Activated naive CD4-positive, alpha-beta T cell treated with anti-CD3 and anti-CD28 coated beads, Interleukin-2, amount 50 U/mL, for 24 hours (primary cell): ENCODE results near the gene UBE3C.

ENCODE experiments used
- H3K27ac Mint-ChIP-seq: one replicate; pipeline ENCODE4 v1.8.0; 2021; ENCODE audit warnings: mild to moderate bottlenecking, mixed read lengths
- H3K27me3 Mint-ChIP-seq: one replicate; pipeline ENCODE4 v1.8.0; 2021; ENCODE audit warnings: mixed read lengths
- H3K36me3 Mint-ChIP-seq: one replicate; pipeline ENCODE4 v1.8.0; 2021; ENCODE audit warnings: mixed read lengths
- H3K4me1 Mint-ChIP-seq: one replicate; pipeline ENCODE4 v1.8.0; 2021; ENCODE audit warnings: mixed read lengths
- H3K4me3 Mint-ChIP-seq: one replicate; pipeline ENCODE4 v1.8.0; 2021; ENCODE audit warnings: mild to moderate bottlenecking, mixed read lengths
- H3K9me3 Mint-ChIP-seq: one replicate; pipeline ENCODE4 v1.8.0; 2021; ENCODE audit warnings: mixed read lengths

Gene UBE3C

GRCh38 chr7:157188091-157188665 is 49.5 kb downstream of the UBE3C start:
- H3K27me3 Mint-ChIP-seq: no peaks in the 10 kb centered on the region
- no peak overlapping the region for H3K4me3 Mint-ChIP-seq
- H3K36me3 Mint-ChIP-seq: peaks cover 22% of the 10 kb centered on the region
- no peaks in the 10 kb centered on the region for H3K9me3 Mint-ChIP-seq
- no peak overlapping the region for H3K27ac Mint-ChIP-seq
- no peaks in the 10 kb centered on the region for H3K4me1 Mint-ChIP-seq

DNA sequence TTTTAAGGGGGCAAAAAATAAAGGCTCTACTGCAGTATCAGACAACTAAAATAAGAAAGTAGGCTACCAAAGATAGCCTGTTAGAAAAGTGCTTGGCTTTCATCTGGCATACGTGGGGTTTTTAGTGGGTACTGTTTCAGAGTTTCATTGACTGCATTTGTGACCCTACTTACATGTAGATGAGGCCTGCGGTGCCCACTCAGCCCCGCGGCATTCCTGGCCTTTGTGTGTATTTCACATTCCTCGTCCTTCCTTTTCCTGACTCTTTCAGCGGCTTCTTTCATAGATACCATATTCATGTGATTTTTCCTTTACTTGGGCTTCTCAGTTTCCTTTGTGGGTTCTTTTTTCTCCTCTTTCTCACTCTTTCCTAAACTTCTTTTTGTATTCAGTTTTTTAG is 50.7 kb downstream of the UBE3C start:
- Mint-ChIP-seq H3K4me1 (no peaks in the 10 kb centered on the region), H3K36me3 (peaks cover 25% of the 10 kb centered on the region), H3K9me3 (no peaks in the 10 kb centered on the region), H3K4me3 (no peak overlapping the region), H3K27me3 (no peaks in the 10 kb centered on the region), H3K27ac (no peak overlapping the region)

GRCh38 chr7:157192861-157193260 is 54.1 kb downstream of the UBE3C start:
- H3K9me3 Mint-ChIP-seq: no peaks in the 10 kb centered on the region
- H3K4me1 Mint-ChIP-seq: no peaks in the 10 kb centered on the region
- no peaks in the 10 kb centered on the region for H3K27me3 Mint-ChIP-seq
- peaks cover 38% of the 10 kb centered on the region for H3K36me3 Mint-ChIP-seq
- no peak overlapping the region for H3K4me3 Mint-ChIP-seq
- H3K27ac Mint-ChIP-seq: no peak overlapping the region

DNA sequence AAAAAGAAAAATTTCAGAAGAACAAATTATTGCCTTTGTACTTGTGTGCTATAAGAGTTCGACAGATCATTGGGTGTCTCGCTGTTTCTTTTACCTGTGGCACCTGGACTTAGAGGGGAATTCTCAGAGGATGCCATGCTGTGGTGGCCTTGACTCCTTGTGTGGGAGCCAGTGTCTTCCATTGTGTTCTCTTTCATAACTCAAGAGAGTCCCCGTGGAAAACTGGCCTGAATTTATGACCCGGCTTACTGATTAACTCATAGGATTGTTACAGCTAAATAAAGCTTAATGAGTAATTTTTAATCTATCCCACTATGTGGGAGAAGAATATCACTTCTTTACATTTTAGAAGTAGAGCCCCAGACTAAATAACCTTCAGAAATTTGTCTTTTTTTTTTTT is 54.5 kb downstream of the UBE3C start:
- Mint-ChIP-seq H3K4me1 (no peaks in the 10 kb centered on the region), H3K27me3 (no peaks in the 10 kb centered on the region), H3K4me3 (no peak overlapping the region), H3K36me3 (peaks cover 37% of the 10 kb centered on the region), H3K9me3 (no peaks in the 10 kb centered on the region), H3K27ac (no peak overlapping the region)

- peak overlapping the region; percentile 83 for H3K27ac Mint-ChIP-seq
- H3K27me3 Mint-ChIP-seq: no peaks in the 10 kb centered on the region
- no peaks in the 10 kb centered on the region for H3K4me1 Mint-ChIP-seq
- H3K4me3 Mint-ChIP-seq: no peak overlapping the region
- no peaks in the 10 kb centered on the region for H3K9me3 Mint-ChIP-seq
- H3K36me3 Mint-ChIP-seq: peaks cover 34% of the 10 kb centered on the region
These were observed 56.2 kb downstream of the UBE3C start for GRCh38 chr7:157194948-157195347.

- Mint-ChIP-seq H3K9me3 (no peaks in the 10 kb centered on the region), H3K27ac (no peak overlapping the region), H3K36me3 (peaks cover 30% of the 10 kb centered on the region)
These were observed 57.1 kb downstream of the UBE3C start for GRCh38 chr7:157195868-157196267.

GRCh38 chr7:157204134-157204533 is 65.4 kb downstream of the UBE3C start:
- H3K4me3 Mint-ChIP-seq: no peak overlapping the region
- H3K4me1 Mint-ChIP-seq: no peaks in the 10 kb centered on the region
- no peak overlapping the region for H3K27ac Mint-ChIP-seq
- H3K36me3 Mint-ChIP-seq: peaks cover 9% of the 10 kb centered on the region
- H3K27me3 Mint-ChIP-seq: no peaks in the 10 kb centered on the region
- H3K9me3 Mint-ChIP-seq: no peaks in the 10 kb centered on the region

More at GRCh38 chr7:157195868-157196267, 57.1 kb downstream of the UBE3C start:
- Mint-ChIP-seq H3K4me1 (no peaks in the 10 kb centered on the region), H3K27me3 (no peaks in the 10 kb centered on the region), H3K4me3 (no peak overlapping the region)

DNA sequence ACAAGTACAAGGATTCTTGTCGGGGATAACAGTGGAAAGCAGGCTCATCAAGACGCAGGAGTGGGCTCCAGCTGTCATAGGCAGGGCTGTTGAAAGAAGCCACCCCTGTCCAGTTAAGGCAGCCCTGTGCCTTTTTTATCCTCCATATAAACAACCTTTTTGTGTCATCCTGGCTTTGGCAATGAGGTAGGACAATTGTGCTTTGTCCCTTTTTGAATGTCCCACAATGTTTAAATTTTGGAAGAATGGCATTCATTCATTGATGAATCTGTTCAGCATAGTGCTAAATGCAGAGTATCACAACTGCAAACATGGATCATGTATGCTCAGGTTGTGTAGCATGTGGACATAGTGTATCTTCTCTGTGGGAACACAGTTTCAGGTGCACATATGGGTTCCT is 66.7 kb downstream of the UBE3C start:
- Mint-ChIP-seq H3K27me3 (no peaks in the 10 kb centered on the region), H3K36me3 (peaks cover 9% of the 10 kb centered on the region), H3K27ac (no peak overlapping the region), H3K9me3 (no peaks in the 10 kb centered on the region), H3K4me3 (no peak overlapping the region), H3K4me1 (no peaks in the 10 kb centered on the region)

DNA sequence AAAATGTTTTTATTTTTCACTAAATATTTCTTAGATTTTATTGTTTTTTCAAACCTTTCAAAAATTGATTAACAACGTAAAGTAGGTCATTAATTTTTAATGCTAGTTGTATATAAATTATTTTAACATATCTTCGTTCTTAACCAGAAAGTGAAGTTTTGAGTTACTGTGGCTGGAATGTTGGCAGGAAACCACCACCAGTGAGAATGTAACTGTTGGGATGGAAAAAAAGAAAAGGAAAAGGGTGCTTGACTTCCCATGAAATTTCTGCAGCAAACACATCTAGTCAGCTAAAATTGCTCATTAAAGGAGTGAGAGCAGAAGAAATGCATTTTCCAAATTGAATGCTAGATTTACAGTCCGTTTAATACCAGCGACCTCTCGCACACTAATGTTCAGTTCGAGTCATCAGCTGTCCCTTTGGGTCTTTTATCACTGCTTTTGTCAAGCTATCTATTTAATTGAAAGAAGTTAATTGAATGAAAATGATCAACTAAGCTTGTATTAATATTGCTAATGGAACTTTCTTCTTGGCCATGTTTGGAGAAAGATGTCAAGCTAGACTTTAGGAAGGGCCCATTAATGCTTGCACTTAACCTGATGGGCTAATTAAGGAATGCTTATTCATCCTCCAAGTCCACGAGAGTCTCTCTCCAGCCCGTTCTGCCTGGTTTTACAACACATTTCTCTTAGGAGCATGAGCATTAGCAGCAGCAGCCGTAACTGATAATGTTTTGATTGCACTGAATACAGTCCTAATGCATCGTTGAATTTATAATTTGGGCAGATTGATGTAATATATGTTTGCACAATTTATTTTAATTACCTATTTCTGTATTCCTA is 70.1 kb downstream of the UBE3C start:
- Mint-ChIP-seq H3K4me3 (no peak overlapping the region), H3K27ac (peak overlapping the region; percentile 17), H3K9me3 (no peaks in the 10 kb centered on the region), H3K4me1 (no peaks in the 10 kb centered on the region), H3K36me3 (peaks cover 12% of the 10 kb centered on the region), H3K27me3 (no peaks in the 10 kb centered on the region)

GRCh38 chr7:157210682-157211081 is 72.0 kb downstream of the UBE3C start:
- H3K36me3 Mint-ChIP-seq: peaks cover 12% of the 10 kb centered on the region
- H3K4me3 Mint-ChIP-seq: no peak overlapping the region
- H3K27ac Mint-ChIP-seq: no peak overlapping the region
- H3K9me3 Mint-ChIP-seq: no peaks in the 10 kb centered on the region
- H3K4me1 Mint-ChIP-seq: no peaks in the 10 kb centered on the region
- no peaks in the 10 kb centered on the region for H3K27me3 Mint-ChIP-seq

DNA sequence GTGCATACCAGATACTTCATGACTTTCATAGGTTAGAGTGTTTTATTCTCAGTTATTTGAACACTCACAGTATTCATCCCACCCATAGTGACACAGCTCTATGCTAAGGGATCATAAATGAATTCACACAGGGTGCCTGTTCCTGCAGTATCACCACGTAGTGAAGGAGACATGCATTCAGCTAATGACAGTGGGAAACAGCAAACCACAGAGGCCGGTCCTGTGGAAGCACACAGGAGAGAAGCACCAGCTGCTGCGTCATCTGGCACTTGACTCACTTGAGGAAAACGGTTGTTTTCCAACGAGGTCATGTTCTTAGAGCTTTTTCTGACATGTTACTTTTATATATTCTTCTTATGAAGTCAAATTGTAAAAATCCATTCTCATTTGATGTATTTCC is 73.0 kb downstream of the UBE3C start:
- Mint-ChIP-seq H3K4me3 (no peak overlapping the region), H3K4me1 (no peaks in the 10 kb centered on the region), H3K36me3 (peaks cover 14% of the 10 kb centered on the region), H3K27me3 (no peaks in the 10 kb centered on the region), H3K27ac (no peak overlapping the region), H3K9me3 (no peaks in the 10 kb centered on the region)

DNA sequence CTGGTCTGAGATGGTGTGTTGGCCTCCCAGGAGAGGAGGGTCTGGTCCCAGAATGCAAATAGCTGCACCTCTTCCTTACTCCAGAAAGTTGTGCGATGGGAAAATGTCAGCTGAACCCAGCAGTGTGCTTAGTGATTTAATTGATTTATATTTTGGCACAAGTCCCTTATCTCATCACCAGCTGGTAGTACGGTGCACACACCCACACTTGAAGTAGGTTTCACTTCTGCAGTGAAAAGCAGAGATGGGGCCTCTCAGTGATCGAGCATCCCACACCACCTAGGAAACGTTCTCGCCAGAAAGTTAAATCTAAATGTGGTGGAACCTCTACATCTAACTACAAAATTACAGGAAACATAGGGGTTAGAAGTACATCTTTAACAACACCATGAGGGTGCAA is 80.4 kb downstream of the UBE3C start:
- Mint-ChIP-seq H3K4me1 (peaks cover 3% of the 10 kb centered on the region), H3K4me3 (no peak overlapping the region), H3K27ac (no peak overlapping the region), H3K27me3 (no peaks in the 10 kb centered on the region), H3K9me3 (no peaks in the 10 kb centered on the region), H3K36me3 (peaks cover 7% of the 10 kb centered on the region)

- H3K36me3 Mint-ChIP-seq: peaks cover 10% of the 10 kb centered on the region
- H3K4me3 Mint-ChIP-seq: no peak overlapping the region
- H3K9me3 Mint-ChIP-seq: no peaks in the 10 kb centered on the region
- H3K27ac Mint-ChIP-seq: no peak overlapping the region
- no peaks in the 10 kb centered on the region for H3K27me3 Mint-ChIP-seq
- H3K4me1 Mint-ChIP-seq: peaks cover 3% of the 10 kb centered on the region
These were observed 82.3 kb downstream of the UBE3C start for GRCh38 chr7:157220916-157221569.

DNA sequence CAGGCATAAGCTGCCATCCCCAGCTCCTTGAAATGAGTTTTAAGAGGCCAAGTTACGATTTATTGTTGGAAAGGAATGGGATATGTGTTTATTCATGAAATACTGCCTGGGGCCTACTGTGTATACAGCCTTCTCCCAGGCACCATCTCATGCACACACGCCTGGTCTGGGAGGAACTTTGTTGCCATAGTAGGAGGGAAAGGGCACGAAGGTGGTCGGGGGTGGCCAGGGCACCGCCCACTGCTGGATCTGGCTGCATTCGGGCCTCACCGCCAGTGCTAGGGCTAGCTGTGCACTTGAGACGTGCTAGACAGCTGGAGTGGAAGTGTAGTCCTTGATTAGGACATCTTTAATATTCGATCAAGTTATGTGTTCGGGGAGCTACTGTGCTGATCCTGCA is 84.0 kb downstream of the UBE3C start:
- Mint-ChIP-seq H3K36me3 (peaks cover 5% of the 10 kb centered on the region), H3K4me3 (no peak overlapping the region), H3K4me1 (peaks cover 3% of the 10 kb centered on the region), H3K9me3 (no peaks in the 10 kb centered on the region), H3K27ac (peak overlapping the region; percentile 83), H3K27me3 (no peaks in the 10 kb centered on the region)

- no peaks in the 10 kb centered on the region for H3K9me3 Mint-ChIP-seq
- H3K27ac Mint-ChIP-seq: peak overlapping the region; percentile 63
- H3K4me1 Mint-ChIP-seq: no peaks in the 10 kb centered on the region
- H3K27me3 Mint-ChIP-seq: no peaks in the 10 kb centered on the region
- peaks cover 3% of the 10 kb centered on the region for H3K36me3 Mint-ChIP-seq
- no peak overlapping the region for H3K4me3 Mint-ChIP-seq
These were observed 85.9 kb downstream of the UBE3C start for GRCh38 chr7:157224627-157225026.

DNA sequence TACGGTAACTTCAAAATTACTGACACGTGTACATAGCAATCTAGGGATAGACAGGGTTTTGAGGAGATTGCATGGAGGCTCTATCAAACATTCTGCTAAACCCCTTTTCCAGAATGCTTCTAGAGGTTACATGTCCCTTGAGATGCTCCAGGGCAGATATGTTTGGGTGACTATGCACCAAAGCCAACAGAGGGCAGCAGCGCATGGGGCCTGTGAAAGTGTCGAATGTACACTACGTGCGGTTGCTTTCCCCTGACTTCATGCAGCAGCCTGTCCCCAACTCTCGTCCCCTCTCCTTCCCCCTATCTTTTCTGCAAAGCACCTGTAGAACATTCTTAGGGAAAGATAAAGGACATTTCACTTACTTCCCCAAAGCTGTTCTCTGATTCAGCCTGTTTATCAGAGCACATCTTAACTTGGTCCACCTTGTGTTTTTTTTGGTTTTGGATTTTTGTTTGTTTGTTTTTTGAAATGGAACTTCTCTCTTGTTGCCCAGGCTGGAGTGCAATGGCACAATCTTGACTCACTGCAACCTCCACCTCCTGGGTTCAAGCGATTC is 90.2 kb downstream of the UBE3C start:
- no peaks in the 10 kb centered on the region for H3K4me1 Mint-ChIP-seq
- peak overlapping the region; percentile 55 for H3K27ac Mint-ChIP-seq
- H3K9me3 Mint-ChIP-seq: no peaks in the 10 kb centered on the region
- H3K27me3 Mint-ChIP-seq: no peaks in the 10 kb centered on the region
- no peak overlapping the region for H3K4me3 Mint-ChIP-seq
- H3K36me3 Mint-ChIP-seq: peaks cover 12% of the 10 kb centered on the region
